Coronary artery (tissue), 2 donors: ENCODE results near the gene BCR.

Source experiments
- DNase-seq: peaks from one replicate; pipeline ENCODE4 v3.0.0-alpha.2; 2017; ENCODE audit warnings: low spot score
- H3K27ac ChIP-seq, 2 donors: fragments of 200-600 bp; sonication (generic); one replicate each; pipeline ENCODE4 v1.5.1; 2016 to 2019
- H3K4me3 ChIP-seq: fragments of 200-600 bp; sonication (generic); 2 replicates; pipeline ENCODE4 v1.5.1; 2016; ENCODE audit warnings: mild to moderate bottlenecking, moderate library complexity
- CTCF ChIP-seq: fragments of 200-600 bp; sonication (generic); IDR thresholded peaks from one replicate; pipeline ENCODE4 v1.5.1; 2019; ENCODE audit warnings: antibody characterized with exemption

The BCR gene

GRCh38 chr22:23259916-23260644 lies 79.8 kb downstream of the BCR start:
- no peak for TF ChIP-seq CTCF
- no peak for DNase-seq
- no peak overlapping the region for H3K4me3 ChIP-seq
- H3K27ac ChIP-seq: peak overlapping the region; percentile 22 to 36

- no peak for DNase-seq
- peak overlapping the region in 1 of 2 donors; percentile 36 for H3K27ac ChIP-seq
- no peak for TF ChIP-seq CTCF
- no peak overlapping the region for H3K4me3 ChIP-seq
These were observed 80.6 kb downstream of the BCR start for GRCh38 chr22:23260645-23261581.

- no peak for TF ChIP-seq CTCF
- no peak overlapping the region for H3K4me3 ChIP-seq
- no peak overlapping the region for H3K27ac ChIP-seq
- DNase-seq: no peak
These were observed 81.7 kb downstream of the BCR start for GRCh38 chr22:23261900-23262450.

- Histone ChIP-seq H3K4me3 (no peak overlapping the region), H3K27ac (no peak overlapping the region)
- TF ChIP-seq CTCF: no peak
- no peak for DNase-seq
These were observed 82.4 kb downstream of the BCR start for GRCh38 chr22:23262518-23263332.

- no peak overlapping the region for H3K4me3 ChIP-seq
- peak overlapping the region in 1 of 2 donors; percentile 50 for H3K27ac ChIP-seq
- no peak for DNase-seq
- no peak for TF ChIP-seq CTCF
These were observed 83.6 kb downstream of the BCR start for GRCh38 chr22:23263651-23264555.
